Liver (tissue), 9 donors: ENCODE results near the gene SAMD4B. TPM values are rescaled to one million over a fixed set of nuclear protein-coding genes. Genes with fewer than 3 reads are reported as not detected.
"Not testable (repeated sequence)": the region's sequence is repeated elsewhere in the genome, so short reads cannot be mapped to it uniquely, and the experiment has no call there.

Experiments used
- DNase-seq: peaks from one replicate; pipeline ENCODE4 v3.0.0-alpha.2; 2017; ENCODE audit warnings: low spot score
- H3K27ac ChIP-seq, 2 donors: one replicate each; pipeline ENCODE4 v1.7.0; 2013; ENCODE audit warnings: inconsistent platforms in 2 of 2, low read length in 2 of 2, control low read depth in 1 of 2, low read depth in 1 of 2, mild to moderate bottlenecking in 1 of 2
- H3K27me3 ChIP-seq, 4 donors: one replicate each; pipeline versions ENCODE4 v1.6.1 to v1.7.0; 2013; ENCODE audit warnings: low read length in 3 of 4, inconsistent platforms in 1 of 4, mild to moderate bottlenecking in 1 of 4, moderate library complexity in 1 of 4; ENCODE audit not compliant: control insufficient read depth in 4 of 4, insufficient read depth in 4 of 4
- H3K36me3 ChIP-seq, 4 donors: one replicate each; pipeline versions ENCODE4 v1.6.1 to v1.7.0; 2013; ENCODE audit warnings: low read length in 3 of 4, mild to moderate bottlenecking in 3 of 4, low read depth in 1 of 4, moderate library complexity in 1 of 4; ENCODE audit not compliant: control insufficient read depth in 4 of 4, insufficient read depth in 3 of 4
- H3K4me1 ChIP-seq, 4 donors: one replicate each; pipeline versions ENCODE4 v1.6.1 to v1.7.0; 2013; ENCODE audit warnings: low read length in 3 of 4, mild to moderate bottlenecking in 3 of 4, moderate library complexity in 1 of 4; ENCODE audit not compliant: control insufficient read depth in 4 of 4, insufficient read depth in 4 of 4
- H3K4me3 ChIP-seq, 3 donors: one replicate each; pipeline versions ENCODE4 v1.6.1 to v1.7.0; 2013; ENCODE audit warnings: low read length in 3 of 3, control low read depth in 1 of 3, low read depth in 1 of 3, mild to moderate bottlenecking in 1 of 3
- H3K9ac ChIP-seq, 2 donors: one replicate each; pipeline ENCODE4 v1.7.0; 2013; ENCODE audit warnings: low read length in 2 of 2, mild to moderate bottlenecking in 2 of 2, moderate library complexity in 2 of 2, control low read depth in 1 of 2, low read depth in 1 of 2
- H3K9me3 ChIP-seq, 4 donors: one replicate each; pipeline versions ENCODE4 v1.6.1 to v1.7.0; 2013; ENCODE audit warnings: low read length in 3 of 4; ENCODE audit not compliant: control insufficient read depth in 4 of 4
- ATF3 ChIP-seq: IDR thresholded peaks from 2 replicates; pipeline ENCODE4 v1.6.1; 2016; ENCODE audit warnings: antibody characterized with exemption
- CTCF ChIP-seq: fragments of 150-350 bp; IDR thresholded peaks from 2 replicates; pipeline ENCODE4 v1.5.1; 2017; ENCODE audit warnings: improper control_type of control experiment, low read depth, low read length; ENCODE audit not compliant: missing input control
- EGR1 ChIP-seq, 2 donors: IDR thresholded peaks; 2 replicates each; pipeline ENCODE4 v1.6.1; 2016 to 2018; ENCODE audit warnings: antibody characterized with exemption in 2 of 2, low read depth in 2 of 2
- FOXA1 ChIP-seq: IDR thresholded peaks from 2 replicates; pipeline ENCODE4 v1.6.1; 2016; ENCODE audit warnings: antibody characterized with exemption
- FOXA2 ChIP-seq: IDR thresholded peaks from 2 replicates; pipeline ENCODE4 v1.6.1; 2016; ENCODE audit warnings: antibody characterized with exemption
- GABPA ChIP-seq, 2 donors: IDR thresholded peaks in 1 of 2; conservative IDR thresholded peaks in 1 of 2; 2 replicates each; pipeline ENCODE4 v1.6.1; 2016; ENCODE audit warnings: antibody characterized with exemption in 2 of 2, mild to moderate bottlenecking in 1 of 2, moderate library complexity in 1 of 2
- HNF4A ChIP-seq, 2 donors: conservative IDR thresholded peaks; 2 replicates each; pipeline ENCODE4 v1.6.1; 2016; ENCODE audit warnings: antibody characterized with exemption in 2 of 2, mild to moderate bottlenecking in 2 of 2
- HNF4G ChIP-seq: IDR thresholded peaks from 2 replicates; pipeline ENCODE4 v1.6.1; 2016; ENCODE audit warnings: antibody characterized with exemption
- JUND ChIP-seq, 2 donors: IDR thresholded peaks; 2 replicates each; pipeline ENCODE4 v1.6.1; 2016; ENCODE audit warnings: antibody characterized with exemption in 2 of 2
- MAX ChIP-seq: IDR thresholded peaks from 2 replicates; pipeline ENCODE4 v1.6.1; 2016; ENCODE audit warnings: antibody characterized with exemption
- NR2F2 ChIP-seq: IDR thresholded peaks from 2 replicates; pipeline ENCODE4 v1.6.1; 2016; ENCODE audit warnings: antibody characterized with exemption
- RAD21 ChIP-seq, 2 donors: IDR thresholded peaks; 2 replicates each; pipeline ENCODE4 v1.6.1; 2016; ENCODE audit warnings: antibody characterized with exemption in 2 of 2, mild to moderate bottlenecking in 2 of 2
- REST ChIP-seq: IDR thresholded peaks from 2 replicates; pipeline ENCODE4 v1.6.1; 2016; ENCODE audit warnings: antibody characterized with exemption, mild to moderate bottlenecking
- RXRA ChIP-seq, 2 donors: IDR thresholded peaks; 2 replicates each; pipeline ENCODE4 v1.6.1; 2017 to 2018; ENCODE audit warnings: antibody characterized with exemption in 2 of 2, mild to moderate bottlenecking in 1 of 2
- SP1 ChIP-seq: IDR thresholded peaks from 2 replicates; pipeline ENCODE4 v1.6.1; 2018; ENCODE audit warnings: antibody characterized with exemption, mild to moderate bottlenecking
- TAF1 ChIP-seq: conservative IDR thresholded peaks from 2 replicates; pipeline ENCODE4 v1.6.1; 2016; ENCODE audit warnings: antibody characterized with exemption, mild to moderate bottlenecking
- YY1 ChIP-seq: IDR thresholded peaks from 2 replicates; pipeline ENCODE4 v1.6.1; 2016; ENCODE audit warnings: antibody characterized with exemption, mild to moderate bottlenecking
- ZBTB33 ChIP-seq: IDR thresholded peaks from 2 replicates; pipeline ENCODE4 v1.6.1; 2016; ENCODE audit warnings: antibody characterized with exemption
- WGBS: extraction: QIAGEN DNeasy Blood & Tissue Kit; methylation state at CpG from one replicate; pipeline ENCODE4 v1.1.7; 2013; 5-methylcytosine and 5-hydroxymethylcytosine counted together
- polyA plus RNA-seq, 2 donors: library from polyadenylated mRNA; stranded (reverse) in 1 of 2; unstranded in 1 of 2; fragments of 200-250 nt in 1 of 2; fragments of >200 nt in 1 of 2; fragmentation: Nextera tagmentation in 1 of 2; extraction: Ambion mirVana in 1 of 2; gene quantifications; one replicate each; pipeline versions ENCODE4 v1.2.1 to v1.2.3, GENCODE V29; 2013 to 2015
- total RNA-seq, 2 donors: library from RNA; depleted of rRNA; stranded (reverse); fragments of >200 nt; gene quantifications; one replicate each; pipeline ENCODE4 v1.2.3, GENCODE V29; 2014
- donor health status: healthy.
- donor health status: healthy.
- donor health status: healthy.
- donor health status: healthy.
- donor health status: healthy.

SAMD4B gene
- total and polyA plus RNA-seq, 4 donors, result 17.3 to 39.4 (median 30.5) TPM

GRCh38 chr19:39336483-39336882 lies 5.7 kb upstream of the SAMD4B start:
- WGBS, result 64% methylated on average over 3 of the region's 3 CpGs
- peak overlapping the region in 1 of 2 donors; percentile 42 for H3K27ac ChIP-seq
- H3K9me3 ChIP-seq, result no peaks in the 10 kb centered on the region
- no peaks in the 10 kb centered on the region for H3K27me3 ChIP-seq
- H3K4me1 ChIP-seq, result peaks cover 5 to 12% (median 7%) of the 10 kb centered on the region in 4 donors
- DNase-seq, result no peak
- TF ChIP-seq EGR1 (IDR thresholded peaks at IDR 0.05; ENCODE audit: low read depth in 2 of 2), result no peak
- TF ChIP-seq HNF4G, result no peak
- TF ChIP-seq HNF4A (conservative IDR thresholded peaks at IDR 0.05), result no peak
- no peak for TF ChIP-seq FOXA2
- no peak for TF ChIP-seq GABPA (IDR thresholded peaks at IDR 0.05 in 1 of 2, conservative IDR thresholded peaks at IDR 0.05 in 1 of 2)
- no peak for TF ChIP-seq CTCF
- no peak for TF ChIP-seq RXRA (IDR thresholded peaks at IDR 0.05)
- no peak for TF ChIP-seq RAD21 (IDR thresholded peaks at IDR 0.05)
- no peak for TF ChIP-seq REST
- TF ChIP-seq YY1, result no peak
- no peak for TF ChIP-seq ATF3
- no peak for TF ChIP-seq ZBTB33
- TF ChIP-seq TAF1, result no peak
- no peak for TF ChIP-seq NR2F2
- no peak overlapping the region for H3K4me3 ChIP-seq
- H3K36me3 ChIP-seq, result no peaks in the 10 kb centered on the region
- no peak overlapping the region for H3K9ac ChIP-seq

- Histone ChIP-seq H3K9ac (no peak overlapping the region), H3K27ac (no peak overlapping the region), H3K4me1 (peaks cover 5 to 29% (median 16%) of the 10 kb centered on the region in 4 donors), H3K36me3 (no peaks in the 10 kb centered on the region), H3K4me3 (no peak overlapping the region), H3K9me3 (no peaks in the 10 kb centered on the region), H3K27me3 (no peaks in the 10 kb centered on the region)
- TF ChIP-seq MAX, result no peak
- no peak for TF ChIP-seq TAF1
- TF ChIP-seq FOXA1, result no peak
- no peak for TF ChIP-seq HNF4A (conservative IDR thresholded peaks at IDR 0.05)
- no peak for TF ChIP-seq RAD21 (IDR thresholded peaks at IDR 0.05)
- TF ChIP-seq HNF4G, result no peak
- no peak for TF ChIP-seq SP1
- TF ChIP-seq GABPA (IDR thresholded peaks at IDR 0.05 in 1 of 2, conservative IDR thresholded peaks at IDR 0.05 in 1 of 2), result no peak
- TF ChIP-seq EGR1 (IDR thresholded peaks at IDR 0.05; ENCODE audit: low read depth in 2 of 2), result no peak
- TF ChIP-seq NR2F2, result no peak
- no peak for TF ChIP-seq FOXA2
- no peak for TF ChIP-seq JUND (IDR thresholded peaks at IDR 0.05)
- no peak for TF ChIP-seq ATF3
- TF ChIP-seq CTCF, result no peak
- no peak for TF ChIP-seq RXRA (IDR thresholded peaks at IDR 0.05)
- no peak for DNase-seq
- WGBS, result 100% methylated on average over 1 of the region's 1 CpG
Measured at GRCh38 chr19:39339674-39340073, 2.5 kb upstream of the SAMD4B start.

GRCh38 chr19:39340156-39340555 lies 2.1 kb upstream of the SAMD4B start:
- not testable (repeated sequence) for H3K4me3 ChIP-seq, H3K9me3 ChIP-seq, H3K27ac ChIP-seq, H3K36me3 ChIP-seq, H3K9ac ChIP-seq, H3K27me3 ChIP-seq, DNase-seq
- peaks cover 5 to 29% (median 16%) of the 10 kb centered on the region in 4 donors for H3K4me1 ChIP-seq
- WGBS, result 88% methylated on average over 7 of the region's 7 CpGs
